Measurements from ENCODE around the gene EVC.

Gene EVC

GRCh38 chr4:5753766-5754528 is 42.9 kb downstream of the EVC start:
- TF ChIP-seq TEAD4 (IDR thresholded peaks at IDR 0.05) (no peak), EP300 (IDR thresholded peaks at IDR 0.05; ENCODE audit: borderline replicate concordance) (no peak), EGR1 (IDR thresholded peaks at IDR 0.05) (no peak)

- no peak for TF ChIP-seq TEAD4 (IDR thresholded peaks at IDR 0.05)
- no peak for TF ChIP-seq TAF1 (IDR thresholded peaks at IDR 0.05; ENCODE audit: low read depth)
- no peak for TF ChIP-seq ZBTB7A (IDR thresholded peaks at IDR 0.05; ENCODE audit: low read depth)
- TF ChIP-seq EP300 (IDR thresholded peaks at IDR 0.05; ENCODE audit: borderline replicate concordance): no peak
- TF ChIP-seq REST (IDR thresholded peaks at IDR 0.05; ENCODE audit: low read depth): no peak
- no peak for TF ChIP-seq YY1 (IDR thresholded peaks at IDR 0.05; ENCODE audit: low read depth)
- no peak for TF ChIP-seq EGR1 (IDR thresholded peaks at IDR 0.05)
- no peak for TF ChIP-seq FOXM1 (IDR thresholded peaks at IDR 0.05; ENCODE audit: borderline replicate concordance, low read depth)
- no peak for TF ChIP-seq NFIC (IDR thresholded peaks at IDR 0.05)
- no peak for TF ChIP-seq MAX (IDR thresholded peaks at IDR 0.05)
- no peak for TF ChIP-seq TCF12 (IDR thresholded peaks at IDR 0.05; ENCODE audit: low read depth)
- no peak for TF ChIP-seq CEBPB (IDR thresholded peaks at IDR 0.05)
- TF ChIP-seq USF1 (IDR thresholded peaks at IDR 0.05): no peak
- no peak for TF ChIP-seq RAD21 (IDR thresholded peaks at IDR 0.05; ENCODE audit: low read depth)
These were observed 43.5 kb downstream of the EVC start for GRCh38 chr4:5754529-5754881.

GRCh38 chr4:5755161-5755560 is 44.2 kb downstream of the EVC start:
- TF ChIP-seq TCF12 (IDR thresholded peaks at IDR 0.05; ENCODE audit: low read depth): no peak
- TF ChIP-seq RAD21 (IDR thresholded peaks at IDR 0.05; ENCODE audit: low read depth): no peak
- no peak for TF ChIP-seq YY1 (IDR thresholded peaks at IDR 0.05; ENCODE audit: low read depth)
- no peak for TF ChIP-seq EGR1 (IDR thresholded peaks at IDR 0.05)

GRCh38 chr4:5755679-5756078 is 44.7 kb downstream of the EVC start:
- no peak for TF ChIP-seq TEAD4 (IDR thresholded peaks at IDR 0.05)
- no peak for TF ChIP-seq CREB1 (IDR thresholded peaks at IDR 0.05; ENCODE audit: low read depth)
- no peak for TF ChIP-seq TCF12 (IDR thresholded peaks at IDR 0.05; ENCODE audit: low read depth)
- no peak for TF ChIP-seq USF1 (IDR thresholded peaks at IDR 0.05)
- TF ChIP-seq ZBTB7A (IDR thresholded peaks at IDR 0.05; ENCODE audit: low read depth): no peak

- no peak for TF ChIP-seq FOXM1 (IDR thresholded peaks at IDR 0.05; ENCODE audit: borderline replicate concordance, low read depth)
- TF ChIP-seq REST (IDR thresholded peaks at IDR 0.05; ENCODE audit: low read depth): no peak
- TF ChIP-seq EGR1 (IDR thresholded peaks at IDR 0.05): no peak
- TF ChIP-seq TEAD4 (IDR thresholded peaks at IDR 0.05): no peak
- TF ChIP-seq YY1 (IDR thresholded peaks at IDR 0.05; ENCODE audit: low read depth): no peak
- no peak for TF ChIP-seq CREB1 (IDR thresholded peaks at IDR 0.05; ENCODE audit: low read depth)
- no peak for TF ChIP-seq NFIC (IDR thresholded peaks at IDR 0.05)
- no peak for TF ChIP-seq CEBPB (IDR thresholded peaks at IDR 0.05)
These were observed 45.3 kb downstream of the EVC start for GRCh38 chr4:5756271-5756670.

GRCh38 chr4:5757091-5757490 is 46.1 kb downstream of the EVC start:
- TF ChIP-seq EP300 (IDR thresholded peaks at IDR 0.05; ENCODE audit: borderline replicate concordance) (no peak), REST (IDR thresholded peaks at IDR 0.05; ENCODE audit: low read depth) (no peak), NFIC (IDR thresholded peaks at IDR 0.05) (no peak), YY1 (IDR thresholded peaks at IDR 0.05; ENCODE audit: low read depth) (no peak), RAD21 (IDR thresholded peaks at IDR 0.05; ENCODE audit: low read depth) (no peak), ZBTB7A (IDR thresholded peaks at IDR 0.05; ENCODE audit: low read depth) (no peak)
